Cerebellar nuclear complex (tissue), 1 donor: ENCODE results near the gene IFRD2.
A peak's percentile ranks its signal among the peaks of the same experiment; 100 is the strongest.

Experiments used
- DNase-seq, 2 experiments: peaks; one replicate each; lab custom pipeline; 2025; lab: John Stamatoyannopoulos, UW

The IFRD2 gene, protein sequence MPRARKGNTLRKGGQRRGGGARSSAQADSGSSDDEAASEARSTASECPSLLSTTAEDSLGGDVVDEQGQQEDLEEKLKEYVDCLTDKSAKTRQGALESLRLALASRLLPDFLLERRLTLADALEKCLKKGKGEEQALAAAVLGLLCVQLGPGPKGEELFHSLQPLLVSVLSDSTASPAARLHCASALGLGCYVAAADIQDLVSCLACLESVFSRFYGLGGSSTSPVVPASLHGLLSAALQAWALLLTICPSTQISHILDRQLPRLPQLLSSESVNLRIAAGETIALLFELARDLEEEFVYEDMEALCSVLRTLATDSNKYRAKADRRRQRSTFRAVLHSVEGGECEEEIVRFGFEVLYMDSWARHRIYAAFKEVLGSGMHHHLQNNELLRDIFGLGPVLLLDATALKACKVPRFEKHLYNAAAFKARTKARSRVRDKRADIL

DNA sequence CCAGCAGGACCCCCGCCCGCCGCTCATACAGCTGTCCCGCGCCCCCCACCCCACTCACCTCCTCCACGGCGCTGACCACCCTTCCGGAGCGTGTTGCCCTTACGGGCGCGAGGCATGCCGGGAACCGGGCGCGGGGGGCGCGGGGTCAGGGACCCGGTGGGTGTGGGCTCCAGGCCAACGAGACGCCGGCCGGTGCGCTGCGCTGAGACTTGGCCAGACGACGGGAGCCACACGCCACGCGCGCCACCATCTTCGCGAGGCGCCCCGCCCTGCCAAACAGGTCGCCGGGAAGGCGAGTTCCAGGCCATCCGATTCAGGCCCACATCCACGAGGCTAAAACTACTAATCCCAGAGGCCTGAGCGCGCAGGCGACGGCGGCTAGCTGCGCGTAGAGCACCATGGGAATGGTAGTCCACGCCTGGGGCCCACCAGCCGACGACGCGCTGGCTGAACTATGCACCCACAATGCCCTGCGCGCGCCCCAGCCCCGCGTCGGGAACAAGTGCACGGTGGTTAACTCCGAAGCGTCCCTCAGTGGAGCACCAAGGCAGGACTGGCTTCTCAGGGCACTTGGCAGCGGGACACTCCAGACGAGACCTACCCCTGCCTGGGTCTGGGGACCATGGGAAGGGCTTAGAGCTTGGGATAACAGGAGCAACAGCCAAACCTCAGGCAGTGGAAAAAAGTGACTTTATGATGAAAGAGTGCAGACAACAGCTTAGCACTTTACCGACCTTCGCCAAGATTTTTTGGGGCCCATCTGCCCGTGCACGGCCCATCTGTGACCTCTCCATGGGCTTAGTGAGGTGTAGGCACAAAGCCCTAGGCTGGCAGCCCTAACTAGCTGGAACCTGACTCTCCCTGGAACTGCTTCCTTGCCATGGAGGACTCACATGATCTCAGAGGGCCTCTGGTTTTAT is at the start of gene IFRD2:
Gene IFRD2, minus strand, starts transcription at position 271 of the 920 bp plus-strand sequence. Its CDS starts 155 bp downstream, at position 116.
- DNase-seq, result peak; percentile 70 to 91

GRCh38 chr3:50341537-50341936 is 49.3 kb upstream of the IFRD2 start:
- no peak for DNase-seq

DNA sequence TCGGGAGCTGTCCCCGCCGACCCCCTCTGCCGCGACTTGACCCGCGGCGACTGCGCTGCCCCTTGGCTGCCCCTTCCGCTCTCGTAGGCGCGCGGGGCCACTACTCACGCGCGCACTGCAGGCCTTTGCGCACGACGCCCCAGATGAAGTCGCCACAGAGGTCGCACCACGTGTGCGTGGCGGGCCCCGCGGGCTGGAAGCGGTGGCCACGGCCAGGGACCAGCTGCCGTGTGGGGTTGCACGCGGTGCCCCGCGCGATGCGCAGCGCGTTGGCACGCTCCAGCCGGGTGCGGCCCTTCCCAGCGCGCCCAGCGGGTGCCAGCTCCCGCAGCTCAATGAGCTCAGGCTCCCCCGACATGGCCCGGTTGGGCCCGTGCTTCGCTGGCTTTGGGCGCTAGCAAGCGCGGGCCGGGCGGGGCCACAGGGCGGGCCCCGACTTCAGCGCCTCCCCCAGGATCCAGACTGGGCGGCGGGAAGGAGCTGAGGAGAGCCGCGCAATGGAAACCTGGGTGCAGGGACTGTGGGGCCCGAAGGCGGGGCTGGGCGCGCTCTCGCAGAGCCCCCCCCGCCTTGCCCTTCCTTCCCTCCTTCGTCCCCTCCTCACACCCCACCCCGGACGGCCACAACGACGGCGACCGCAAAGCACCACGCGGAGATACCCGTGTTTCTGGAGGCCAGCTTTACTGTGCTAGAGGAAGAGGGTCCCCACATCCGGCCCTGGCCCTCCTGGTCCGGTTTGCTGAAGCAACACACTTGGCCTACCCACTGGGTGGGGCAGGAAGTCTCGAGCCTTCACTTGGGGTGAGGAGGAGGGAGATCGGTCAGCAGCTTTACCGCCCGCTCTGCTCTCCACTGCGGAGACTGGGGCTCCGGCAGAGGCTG is 48.5 kb upstream of the IFRD2 start, which contains the start of gene RASSF1:
Gene RASSF1, minus strand, starts transcription at position 389 of the 882 bp plus-strand sequence. Its CDS starts 31 bp downstream, at position 358.
- DNase-seq, result no peak

DNA sequence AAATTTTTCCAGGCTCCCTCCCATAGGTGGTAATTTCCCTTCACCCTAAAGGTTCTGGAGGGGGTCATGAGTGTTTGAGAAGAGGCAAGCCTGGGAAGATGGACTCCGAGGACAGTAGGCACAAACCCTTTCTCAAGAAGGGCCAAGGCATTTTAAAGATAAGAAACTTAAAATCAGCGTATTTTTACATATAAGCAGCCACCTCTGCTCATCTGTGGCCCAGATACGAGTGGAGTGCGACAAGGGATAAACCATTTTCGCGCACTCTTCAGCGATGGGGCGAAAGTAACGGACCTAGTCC is 47.9 kb upstream of the IFRD2 start:
- DNase-seq, result no peak

- DNase-seq, result no peak
Measured at GRCh38 chr3:50339485-50340146, 47.4 kb upstream of the IFRD2 start.

DNA sequence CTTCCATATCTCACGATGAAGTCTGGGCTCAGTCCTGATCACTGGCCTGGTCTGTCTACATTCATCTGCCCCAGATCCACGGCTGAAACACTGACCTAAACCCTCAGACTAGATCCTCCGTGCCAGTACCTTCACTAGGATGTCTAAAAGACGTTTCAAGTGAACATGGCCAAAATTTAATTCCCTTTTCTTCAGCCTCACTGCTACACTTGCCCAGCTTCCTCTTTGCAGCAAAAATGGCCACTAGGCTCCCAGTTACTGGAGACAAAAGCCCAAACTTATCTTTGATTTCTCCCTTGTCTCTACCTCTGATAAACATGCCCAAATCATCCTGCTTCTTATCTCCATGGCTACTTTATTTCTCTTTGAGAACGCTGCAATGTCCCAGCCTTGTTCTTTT is 46.7 kb upstream of the IFRD2 start:
- no peak for DNase-seq

- DNase-seq, result peak; percentile 93 to 96
Measured at GRCh38 chr3:50337175-50337861, 45.1 kb upstream of the IFRD2 start.

DNA sequence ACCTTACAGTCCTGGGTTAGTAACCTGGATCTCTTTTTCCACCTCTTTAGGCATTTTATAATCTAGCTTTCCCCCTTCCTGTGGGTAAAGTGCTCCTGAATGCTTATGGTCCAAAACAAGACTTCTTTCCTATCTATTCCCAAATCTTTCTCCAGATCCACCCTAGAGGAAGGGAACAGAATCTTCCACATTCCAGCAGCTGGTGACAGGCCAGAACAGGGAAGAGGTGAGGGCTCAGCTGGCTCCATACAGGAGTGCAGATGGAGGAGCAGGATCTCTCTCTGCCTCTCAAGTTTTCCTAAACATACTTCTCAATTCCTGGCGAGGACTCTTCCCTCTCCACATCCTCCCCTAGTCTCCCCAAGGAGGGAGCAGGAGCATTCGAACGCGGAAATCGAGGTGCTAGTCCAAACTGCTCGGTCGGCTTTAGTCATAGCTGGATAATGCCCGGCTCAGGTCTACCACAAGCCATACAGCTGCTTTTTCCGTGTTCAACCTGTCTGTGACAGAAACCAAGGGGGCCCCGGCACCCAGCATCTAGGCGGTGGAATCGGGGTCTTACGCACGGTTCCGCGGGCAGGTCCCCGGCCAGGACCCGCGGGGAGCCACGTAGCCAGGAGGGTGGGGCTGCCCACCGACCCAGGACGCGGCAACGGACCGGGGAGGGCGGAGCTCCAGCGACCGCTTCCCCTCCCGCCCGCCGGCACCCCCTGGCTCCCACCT is 44.4 kb upstream of the IFRD2 start:
- DNase-seq, result no peak

GRCh38 chr3:50334339-50335075 is 42.3 kb upstream of the IFRD2 start:
- no peak for DNase-seq

- no peak for DNase-seq
Measured at GRCh38 chr3:50333744-50334328, 41.6 kb upstream of the IFRD2 start.

- DNase-seq, result no peak
Measured at GRCh38 chr3:50331364-50331907, 39.2 kb upstream of the IFRD2 start.

DNA sequence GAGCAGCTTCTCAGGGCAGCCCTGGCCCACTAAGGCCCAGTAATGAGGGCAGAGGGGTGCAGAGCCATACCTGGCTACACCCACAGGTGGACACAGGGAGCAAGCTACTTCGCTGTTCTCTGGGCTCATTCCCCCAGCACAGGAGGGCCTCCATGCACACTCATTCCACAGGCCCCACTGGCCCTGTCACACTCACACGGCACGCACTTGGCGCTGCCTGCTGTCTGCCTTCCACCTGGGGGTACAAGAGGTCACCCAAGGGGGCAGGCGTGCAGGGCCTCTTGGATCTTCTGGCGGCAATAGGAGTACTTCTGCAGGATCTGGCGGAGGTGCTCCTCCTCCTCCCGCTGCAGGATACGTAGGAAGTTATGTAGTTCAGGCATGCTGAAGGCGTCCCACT is 38.1 kb upstream of the IFRD2 start:
- no peak for DNase-seq

GRCh38 chr3:50327943-50328691 is 35.9 kb upstream of the IFRD2 start, which contains the start of gene TUSC2:
Gene TUSC2, minus strand, starts transcription at chr3:50328223. Its CDS starts 124 bp downstream, at chr3:50328099.
- DNase-seq, result peak; percentile 61 to 85

- DNase-seq, result no peak
Measured at GRCh38 chr3:50327129-50327528, 34.9 kb upstream of the IFRD2 start.

DNA sequence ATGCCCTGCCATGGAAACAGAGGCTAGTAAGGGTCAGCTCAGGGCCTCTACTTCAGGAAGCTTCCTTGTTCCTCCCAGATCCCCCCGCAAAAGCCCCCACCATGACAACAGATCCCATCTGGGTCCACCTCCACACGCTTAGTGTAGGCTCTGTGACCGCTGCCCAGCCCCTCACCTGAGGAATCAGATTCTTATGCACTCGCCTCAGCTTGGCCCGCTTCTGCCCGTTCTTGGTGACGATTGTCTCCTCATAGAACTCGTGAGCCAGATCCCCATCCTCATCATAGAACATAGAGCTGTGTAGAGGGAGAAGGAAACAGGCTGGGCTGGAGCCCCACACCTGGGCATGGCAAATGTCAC is 33.9 kb upstream of the IFRD2 start:
- DNase-seq, result no peak

DNA sequence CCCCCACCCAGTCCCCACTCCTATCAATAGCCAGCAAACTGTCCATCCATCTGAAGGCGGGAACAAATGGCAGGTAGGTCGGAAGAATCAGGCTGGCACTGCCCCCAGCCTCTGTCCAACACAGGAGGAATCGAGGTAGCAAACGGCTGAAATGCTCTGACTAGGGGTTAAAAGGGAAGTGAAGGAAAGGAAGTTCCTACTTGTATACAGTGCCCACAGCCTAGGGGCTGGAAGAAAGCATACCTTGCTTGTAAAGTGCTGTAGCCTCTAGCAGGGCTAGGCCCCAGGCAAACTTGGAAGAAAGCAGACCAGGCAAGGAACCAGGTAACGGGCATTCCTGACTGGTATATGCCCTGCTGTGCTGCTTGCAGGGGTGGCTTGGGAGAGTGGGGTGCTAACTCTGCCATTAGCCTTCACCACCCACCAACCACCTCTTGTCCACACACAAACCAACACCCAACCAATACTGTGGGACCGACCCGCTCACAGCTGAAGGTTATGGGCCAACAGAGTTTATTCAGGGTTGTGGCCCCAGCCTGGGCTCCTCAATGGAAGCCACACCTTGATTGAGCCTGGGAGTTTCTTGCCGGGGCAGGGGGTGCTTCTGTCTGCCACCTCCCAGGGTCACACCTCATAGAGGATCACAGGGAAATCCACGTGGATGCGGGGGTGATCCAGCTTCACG is 33.4 kb upstream of the IFRD2 start:
- no peak for DNase-seq

DNA sequence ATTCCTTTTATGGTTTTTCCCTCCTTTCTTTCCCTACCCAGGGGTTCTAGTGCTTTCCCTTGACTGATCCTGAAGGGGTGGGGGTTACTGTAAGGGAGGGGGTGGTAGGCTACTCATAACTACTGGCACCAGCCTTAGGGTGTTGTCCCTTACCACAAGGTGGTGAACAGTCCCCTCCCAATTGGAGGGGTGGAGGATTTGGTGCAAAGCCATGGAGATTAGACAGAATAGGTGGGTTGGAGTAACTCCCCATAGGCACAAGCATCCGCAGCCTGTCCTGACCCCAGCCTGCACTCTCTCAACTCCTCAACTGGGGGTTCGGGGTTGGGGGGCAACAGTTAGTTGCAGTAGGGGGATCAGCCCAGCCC is 32.9 kb upstream of the IFRD2 start:
- DNase-seq, result no peak
